HepG2 (cell line): ENCODE measurements around the gene ZSWIM8.

Source experiments
- FOSL1 ChIP-seq: sonication (generic); formaldehyde crosslinking; IDR thresholded peaks from 2 replicates; pipeline ENCODE4 v1.9.0; 2021; ENCODE audit warnings: missing genetic modification reagents, borderline replicate concordance
- JUND ChIP-seq: sonication (generic); formaldehyde crosslinking; IDR thresholded peaks from 2 replicates; pipeline ENCODE4 v1.8.0; 2022; ENCODE audit warnings: mild to moderate bottlenecking, missing genetic modification reagents
- KAT2B ChIP-seq: fragments of 150-350 bp; IDR thresholded peaks from 2 replicates; pipeline ENCODE4 v1.6.1; 2014; ENCODE audit warnings: low read depth, low read length, borderline replicate concordance
- STAG1 ChIP-seq: sonication (generic); formaldehyde crosslinking; IDR thresholded peaks from 2 replicates; pipeline ENCODE4 v1.4.0; 2020; ENCODE audit warnings: missing genetic modification reagents
- TF ChIP-seq, protein P1 (sequence below), 2 experiments: IDR thresholded peaks; 2 replicates each; pipeline ENCODE4 v1.6.1; 2011 to 2012; ENCODE audit warnings: low read length in 2 of 2, borderline replicate concordance in 1 of 2, low read depth in 1 of 2, mild to moderate bottlenecking in 1 of 2, moderate library complexity in 1 of 2

DNA sequence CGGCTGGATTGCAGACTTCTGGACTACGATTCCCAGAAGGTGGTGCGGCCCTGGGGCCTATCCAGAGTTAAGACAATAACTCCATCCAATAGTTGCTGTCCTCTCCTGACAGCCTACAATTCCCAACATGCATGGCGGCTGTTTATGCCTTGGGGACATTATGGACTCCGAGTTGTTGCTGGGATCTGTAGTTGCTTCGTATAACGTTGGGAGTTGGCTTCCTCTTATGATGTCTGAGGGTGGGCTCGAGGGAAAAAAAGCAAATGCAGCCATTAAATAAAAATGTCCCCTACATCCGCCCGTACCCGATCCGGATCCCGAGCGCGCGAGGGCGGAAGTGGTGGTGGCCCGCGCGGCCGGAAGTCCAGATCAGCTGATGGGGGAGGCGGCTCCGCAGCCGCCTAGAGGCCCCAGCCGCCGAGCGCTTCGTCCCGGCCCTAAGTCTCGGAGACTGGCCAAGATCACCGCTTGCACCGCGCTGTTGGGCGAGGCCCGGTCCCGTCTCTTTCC lies at the start of gene ZSWIM8:
- no peak for TF ChIP-seq KAT2B
- no peak for TF ChIP-seq JUND (CRISPR knock-in tag)
- TF ChIP-seq, protein P1, sequence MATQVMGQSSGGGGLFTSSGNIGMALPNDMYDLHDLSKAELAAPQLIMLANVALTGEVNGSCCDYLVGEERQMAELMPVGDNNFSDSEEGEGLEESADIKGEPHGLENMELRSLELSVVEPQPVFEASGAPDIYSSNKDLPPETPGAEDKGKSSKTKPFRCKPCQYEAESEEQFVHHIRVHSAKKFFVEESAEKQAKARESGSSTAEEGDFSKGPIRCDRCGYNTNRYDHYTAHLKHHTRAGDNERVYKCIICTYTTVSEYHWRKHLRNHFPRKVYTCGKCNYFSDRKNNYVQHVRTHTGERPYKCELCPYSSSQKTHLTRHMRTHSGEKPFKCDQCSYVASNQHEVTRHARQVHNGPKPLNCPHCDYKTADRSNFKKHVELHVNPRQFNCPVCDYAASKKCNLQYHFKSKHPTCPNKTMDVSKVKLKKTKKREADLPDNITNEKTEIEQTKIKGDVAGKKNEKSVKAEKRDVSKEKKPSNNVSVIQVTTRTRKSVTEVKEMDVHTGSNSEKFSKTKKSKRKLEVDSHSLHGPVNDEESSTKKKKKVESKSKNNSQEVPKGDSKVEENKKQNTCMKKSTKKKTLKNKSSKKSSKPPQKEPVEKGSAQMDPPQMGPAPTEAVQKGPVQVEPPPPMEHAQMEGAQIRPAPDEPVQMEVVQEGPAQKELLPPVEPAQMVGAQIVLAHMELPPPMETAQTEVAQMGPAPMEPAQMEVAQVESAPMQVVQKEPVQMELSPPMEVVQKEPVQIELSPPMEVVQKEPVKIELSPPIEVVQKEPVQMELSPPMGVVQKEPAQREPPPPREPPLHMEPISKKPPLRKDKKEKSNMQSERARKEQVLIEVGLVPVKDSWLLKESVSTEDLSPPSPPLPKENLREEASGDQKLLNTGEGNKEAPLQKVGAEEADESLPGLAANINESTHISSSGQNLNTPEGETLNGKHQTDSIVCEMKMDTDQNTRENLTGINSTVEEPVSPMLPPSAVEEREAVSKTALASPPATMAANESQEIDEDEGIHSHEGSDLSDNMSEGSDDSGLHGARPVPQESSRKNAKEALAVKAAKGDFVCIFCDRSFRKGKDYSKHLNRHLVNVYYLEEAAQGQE (IDR thresholded peaks at IDR 0.05; ENCODE audit: borderline replicate concordance in 1 of 2, low read depth in 1 of 2, low read length in 2 of 2): no peak
- no peak for TF ChIP-seq FOSL1 (CRISPR knock-in tag)
- TF ChIP-seq STAG1 (CRISPR knock-in tag): no peak
